Stimulated activated CD4-positive, alpha-beta T cell treated with anti-CD3 and anti-CD28 coated beads, TNF-alpha, amount 100 ng/mL, for 1 hour (primary cell): ENCODE results near the gene ABLIM2.

ENCODE experiments used
- DNase-seq, 3 donors: peaks; one replicate each; pipeline ENCODE4 v3.0.0-alpha.2; 2020; ENCODE audit warnings: low read depth in 3 of 3, low spot score in 1 of 3

ABLIM2 gene

GRCh38 chr4:8032381-8032780, 126.2 kb downstream of the ABLIM2 start:
- no peak for DNase-seq

GRCh38 chr4:8030121-8030781, 128.4 kb downstream of the ABLIM2 start:
- no peak for DNase-seq

- no peak for DNase-seq
These were observed 128.9 kb downstream of the ABLIM2 start for GRCh38 chr4:8029689-8030088.

GRCh38 chr4:8028884-8029568, 129.6 kb downstream of the ABLIM2 start:
- DNase-seq, result no peak

DNA sequence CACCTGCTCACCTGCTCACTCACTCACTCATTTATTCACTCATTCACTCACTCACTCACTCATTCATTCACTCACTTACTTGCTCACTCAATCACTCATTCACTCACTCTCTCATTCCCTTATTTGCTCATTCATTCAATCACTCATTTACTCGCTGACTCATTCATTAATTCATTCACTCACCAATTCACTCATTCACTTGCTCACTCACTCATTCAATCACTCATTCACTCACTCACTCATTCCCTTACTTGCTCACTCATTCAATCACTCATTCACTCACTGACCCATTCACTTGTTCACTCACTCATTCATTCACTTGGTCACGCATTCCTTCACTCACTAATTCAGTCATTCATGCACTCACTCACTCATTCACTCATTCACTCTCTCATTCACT, 130.2 kb downstream of the ABLIM2 start:
- no peak for DNase-seq

- DNase-seq, result no peak
These were observed 132.2 kb downstream of the ABLIM2 start for GRCh38 chr4:8026453-8026852.

GRCh38 chr4:8025668-8026067, 132.9 kb downstream of the ABLIM2 start:
- no peak for DNase-seq

- no peak for DNase-seq
These were observed 134.4 kb downstream of the ABLIM2 start for GRCh38 chr4:8024073-8024786.

DNA sequence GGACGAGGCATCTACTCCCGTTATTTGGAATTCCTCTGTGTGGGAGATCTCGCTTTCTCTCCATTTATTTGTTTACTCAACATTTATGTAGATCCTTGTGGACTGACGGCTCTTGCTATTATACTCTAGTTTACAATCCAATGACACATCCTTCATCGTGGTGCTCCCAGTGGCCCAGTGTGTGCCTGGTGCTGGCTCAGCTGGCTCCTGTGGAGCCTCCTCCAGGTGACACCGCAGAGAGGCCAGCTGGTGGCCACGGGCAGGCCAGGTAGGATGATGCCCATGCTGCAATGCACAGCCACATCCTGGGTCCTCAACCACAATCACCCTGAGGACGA, 134.9 kb downstream of the ABLIM2 start:
- no peak for DNase-seq

DNA sequence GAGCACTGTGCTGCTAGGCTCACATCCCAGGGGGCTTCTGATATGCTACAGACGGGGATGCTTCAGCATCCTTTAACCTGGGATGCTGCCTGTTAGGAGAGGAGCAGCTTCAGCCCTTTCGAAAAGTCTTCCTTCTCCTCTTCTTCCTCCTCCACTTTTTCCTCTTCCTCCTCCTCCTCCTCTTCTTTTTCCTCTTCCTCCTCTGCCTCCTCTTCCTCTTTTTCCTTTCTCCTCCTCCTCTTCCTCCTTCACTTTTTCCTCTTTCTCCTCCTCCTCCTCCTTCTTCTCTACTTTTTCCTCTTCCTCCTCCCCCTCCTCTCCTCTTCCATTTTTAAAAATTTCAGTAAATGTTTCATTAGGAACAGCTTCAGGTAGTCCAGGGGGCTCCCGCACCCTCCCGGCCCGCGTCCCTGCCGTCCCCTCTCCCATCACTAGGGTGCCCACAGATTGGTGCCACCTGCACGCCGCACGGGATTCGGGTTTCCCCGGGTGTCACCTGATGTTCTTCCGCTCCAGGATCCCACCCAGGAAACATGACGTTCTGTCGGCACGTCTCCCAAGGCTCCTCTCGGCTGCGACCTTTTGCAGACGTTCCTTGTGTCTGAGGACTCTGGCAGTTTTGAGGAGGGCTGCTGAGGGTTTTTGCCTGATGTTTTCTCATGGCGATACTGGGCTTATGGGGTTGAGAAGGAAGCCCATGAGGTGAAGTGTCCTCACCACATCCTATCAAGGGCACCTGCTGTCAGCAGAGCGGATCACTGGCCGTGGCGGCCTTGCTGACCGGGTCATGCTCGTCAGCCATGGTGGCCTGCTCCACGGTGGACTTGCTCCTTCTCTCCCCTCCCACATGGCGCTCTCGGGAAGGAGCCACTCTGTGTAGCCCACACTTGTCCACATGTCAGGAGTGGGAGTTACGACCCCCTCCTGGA, 135.6 kb downstream of the ABLIM2 start:
- DNase-seq, result no peak

DNA sequence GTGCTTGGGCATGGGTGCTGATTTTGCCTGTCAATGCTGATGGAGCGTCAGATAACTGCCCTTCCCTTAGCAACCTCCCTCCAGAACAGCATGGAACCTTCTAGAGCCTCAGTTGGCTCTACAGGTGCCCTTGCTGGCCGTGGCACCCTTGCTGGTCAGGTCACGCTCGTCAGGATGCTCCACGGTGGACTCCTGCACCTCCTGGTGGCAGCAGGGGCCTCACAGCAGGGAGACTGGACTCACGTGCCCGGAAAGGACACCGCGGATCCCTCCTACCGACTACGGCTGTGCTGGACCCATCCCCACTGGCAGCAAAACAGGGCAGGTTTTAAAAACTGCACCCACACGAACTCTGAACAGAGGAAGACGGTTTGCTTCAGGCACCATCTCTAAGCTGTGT, 136.8 kb downstream of the ABLIM2 start:
- DNase-seq, result no peak

DNA sequence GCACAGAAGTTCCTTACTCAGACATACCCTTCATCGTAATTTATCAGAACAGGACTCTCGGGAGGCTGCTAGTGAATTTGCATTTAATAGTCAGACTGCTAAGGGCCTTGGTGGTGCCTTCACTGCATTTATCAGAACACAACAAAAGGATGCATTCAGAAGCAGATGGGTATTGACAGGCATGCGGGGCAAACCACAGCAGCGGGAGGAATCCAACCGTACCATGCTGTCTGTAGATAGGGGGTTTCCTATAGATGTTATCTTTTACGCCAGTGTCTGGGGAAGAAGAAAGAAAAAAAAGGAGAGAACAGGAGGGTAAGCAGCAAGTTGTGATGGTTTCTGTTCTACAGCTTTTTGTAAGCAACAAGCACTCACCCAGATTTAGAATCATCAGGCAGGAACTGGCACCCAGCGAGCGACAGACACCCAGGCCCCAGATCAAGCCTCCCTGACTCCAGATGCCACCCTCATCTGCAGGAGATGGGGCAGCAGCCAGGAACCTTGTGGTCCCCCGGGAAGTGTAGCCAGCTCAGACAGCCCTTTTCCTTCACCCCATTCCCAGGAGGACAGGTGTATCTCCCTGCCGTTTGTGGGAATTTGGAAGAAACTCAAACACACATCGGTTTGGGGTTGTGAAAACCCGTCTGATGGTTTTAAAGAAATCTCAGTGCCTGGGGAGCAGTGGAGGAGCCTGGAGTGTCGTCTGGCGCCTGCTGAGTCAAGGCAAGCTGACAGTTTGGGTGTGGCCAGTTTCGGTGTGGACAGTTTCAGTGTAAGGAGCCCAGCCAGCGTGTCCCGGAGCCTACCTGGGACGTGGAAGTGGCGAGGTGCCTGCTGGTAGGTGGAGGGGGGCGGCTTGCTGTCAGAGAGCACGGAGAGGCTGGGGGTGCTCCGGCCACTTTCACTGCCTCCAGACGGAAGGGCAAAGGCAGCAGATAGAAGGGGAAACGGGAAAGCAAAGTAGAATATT, 138.9 kb downstream of the ABLIM2 start:
- DNase-seq, result no peak

- no peak for DNase-seq
These were observed 142.1 kb downstream of the ABLIM2 start for GRCh38 chr4:8016527-8016926.

DNA sequence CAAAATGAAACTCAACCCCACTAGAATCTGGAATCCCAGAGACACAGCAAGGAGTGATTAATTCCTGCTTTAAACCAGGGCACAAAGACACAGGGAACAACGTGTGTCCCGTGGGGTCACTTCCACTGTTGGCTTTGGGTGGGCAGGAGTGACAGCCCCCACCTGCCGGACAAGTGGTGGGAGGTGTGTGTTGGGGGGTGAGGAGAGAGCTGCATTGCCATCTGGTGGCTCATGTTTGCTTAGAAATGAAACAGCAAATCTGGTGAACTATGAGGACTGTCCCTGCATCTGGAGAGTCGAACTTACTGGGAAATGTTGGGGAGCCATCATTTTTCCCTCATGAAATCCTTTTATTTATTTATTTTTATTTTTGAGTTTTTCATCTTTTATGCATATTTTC, 143.1 kb downstream of the ABLIM2 start:
- no peak for DNase-seq

DNA sequence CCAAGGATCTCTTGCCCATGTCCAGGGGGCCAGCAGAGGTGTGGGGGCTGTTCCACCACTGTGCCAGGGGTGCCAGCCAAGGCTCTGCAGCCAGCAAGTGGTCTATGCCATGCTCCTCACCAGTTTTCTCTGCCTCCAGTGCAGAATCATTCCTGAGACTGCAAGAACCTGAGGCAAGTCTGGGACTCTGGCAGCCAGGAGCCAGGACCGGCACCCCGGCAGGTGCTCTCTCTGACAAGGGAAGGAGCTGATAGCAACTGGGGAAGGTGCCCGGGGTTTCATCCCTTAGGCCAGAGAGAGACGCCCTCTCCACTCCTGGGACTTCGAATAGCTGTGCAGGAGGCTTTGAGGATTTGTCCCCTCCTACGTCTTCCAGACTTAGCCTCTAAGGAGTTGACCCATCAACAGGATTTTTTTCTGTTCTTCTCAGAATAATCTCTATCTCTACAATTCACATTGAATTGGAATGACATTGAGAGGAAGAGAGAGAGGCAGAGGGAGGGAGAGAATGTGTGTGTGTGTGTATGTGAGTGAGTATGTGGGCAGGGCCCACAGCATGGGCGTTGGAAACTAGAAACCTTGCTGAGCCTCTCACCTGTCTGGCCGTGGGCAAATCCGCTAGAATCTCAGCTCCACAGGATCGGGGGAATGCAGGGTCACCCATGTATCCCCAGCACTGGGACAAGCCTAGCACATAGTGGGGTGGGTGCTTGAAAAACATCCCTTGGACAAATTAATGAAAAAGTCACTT, 144.5 kb downstream of the ABLIM2 start:
- no peak for DNase-seq

- no peak for DNase-seq
These were observed 146.1 kb downstream of the ABLIM2 start for GRCh38 chr4:8012517-8012916.

- DNase-seq, result no peak
These were observed 148.0 kb downstream of the ABLIM2 start for GRCh38 chr4:8010618-8011017.

- DNase-seq, result no peak
These were observed 148.7 kb downstream of the ABLIM2 start for GRCh38 chr4:8009710-8010511.

DNA sequence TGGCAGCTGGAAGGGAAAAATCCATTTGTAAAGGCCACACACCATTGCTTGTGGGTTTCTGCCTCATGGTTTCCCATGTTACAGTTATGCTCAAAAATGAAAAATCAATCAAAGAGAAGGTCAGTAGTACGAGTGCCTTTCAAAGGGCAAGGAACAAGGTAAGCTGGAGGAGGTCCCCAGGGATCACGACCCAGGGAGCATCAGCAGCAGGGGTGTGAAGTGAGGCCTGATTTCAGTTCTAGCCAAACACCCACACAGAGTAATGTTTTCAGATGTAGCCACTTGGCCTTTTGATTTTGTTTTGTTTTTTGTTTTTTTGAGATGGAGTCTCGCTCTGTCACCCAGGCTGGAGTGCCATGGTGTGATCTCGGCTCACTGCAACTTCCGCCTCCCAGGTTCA, 149.5 kb downstream of the ABLIM2 start:
- no peak for DNase-seq
